GM23338 (cell line): Measurements from ENCODE around the gene IRGC. TPM values are rescaled to one million over a fixed set of nuclear protein-coding genes. Genes with fewer than 3 reads are reported as not detected.

Experiments used
- ATAC-seq: fragments of 200-7000 bp; cut with Tn5 transposase; 3 replicates; pipeline ENCODE4 v1.9.1; 2020
- DNase-seq: peaks from one replicate; pipeline ENCODE4 v3.0.0-alpha.2; 2015; ENCODE audit warnings: low spot score
- H2AFZ ChIP-seq: fragments of 200-600 bp; sonication (generic); 2 replicates; pipeline ENCODE4 v1.8.0; 2016; ENCODE audit warnings: antibody characterized with exemption, mild to moderate bottlenecking, moderate library complexity
- H3F3A ChIP-seq: fragments of 200-600 bp; sonication (generic); replicated peaks from 2 replicates; pipeline ENCODE4 v1.8.0; 2017; ENCODE audit warnings: antibody characterized with exemption, mixed run types, low read depth
- H3K27ac ChIP-seq: fragments of 200-600 bp; sonication (generic); 2 replicates; pipeline ENCODE4 v1.6.1; 2016; ENCODE audit warnings: low read depth
- H3K27me3 ChIP-seq: fragments of 200-600 bp; sonication (generic); 2 replicates; pipeline ENCODE4 v1.8.0; 2016; ENCODE audit warnings: mild to moderate bottlenecking, mixed run types, moderate library complexity; ENCODE audit not compliant: insufficient read depth
- H3K36me3 ChIP-seq: fragments of 200-600 bp; sonication (generic); 2 replicates; pipeline ENCODE4 v1.8.0; 2016; ENCODE audit warnings: mild to moderate bottlenecking; ENCODE audit not compliant: insufficient read depth
- H3K4me1 ChIP-seq: fragments of 200-600 bp; sonication (generic); 2 replicates; pipeline ENCODE4 v1.8.0; 2016; ENCODE audit warnings: mild to moderate bottlenecking, moderate library complexity; ENCODE audit not compliant: insufficient read depth
- H3K4me2 ChIP-seq: fragments of 200-600 bp; sonication (generic); 2 replicates; pipeline ENCODE4 v1.7.1; 2017; ENCODE audit warnings: mixed run types
- H3K4me3 ChIP-seq: fragments of 200-600 bp; sonication (generic); 2 replicates; pipeline ENCODE4 v1.6.1; 2016; ENCODE audit warnings: mixed run types
- H3K79me2 ChIP-seq: fragments of 200-600 bp; sonication (generic); replicated peaks from 2 replicates; pipeline ENCODE4 v1.8.0; 2017; ENCODE audit warnings: mild to moderate bottlenecking; ENCODE audit not compliant: insufficient read depth
- H3K9me2 ChIP-seq: fragments of 200-600 bp; sonication (generic); 2 replicates; pipeline ENCODE4 v1.8.0; 2017; ENCODE audit not compliant: insufficient read depth
- H4K20me1 ChIP-seq: fragments of 200-600 bp; sonication (generic); replicated peaks from 2 replicates; pipeline ENCODE4 v1.8.0; 2017; ENCODE audit warnings: mild to moderate bottlenecking; ENCODE audit not compliant: insufficient read depth
- H3K27ac Mint-ChIP-seq: 2 replicates; pipeline ENCODE4 v1.8.0; 2020; ENCODE audit warnings: inconsistent platforms, mild to moderate bottlenecking, moderate library complexity, mixed read lengths
- H3K27me3 Mint-ChIP-seq: 3 replicates; pipeline ENCODE4 v1.8.0; 2022; ENCODE audit warnings: low read depth, mild to moderate bottlenecking, moderate library complexity, mixed read lengths, inconsistent platforms; ENCODE audit not compliant: insufficient read depth, poor library complexity
- H3K36me3 Mint-ChIP-seq: 3 replicates; pipeline ENCODE4 v1.8.0; 2021; ENCODE audit warnings: low read depth, mild to moderate bottlenecking, inconsistent platforms, moderate library complexity, mixed read lengths
- H3K4me1 Mint-ChIP-seq: 3 replicates; pipeline ENCODE4 v1.8.0; 2020; ENCODE audit warnings: mild to moderate bottlenecking, inconsistent platforms, mixed read lengths
- H3K4me3 Mint-ChIP-seq: 3 replicates; pipeline ENCODE4 v1.8.0; 2021; ENCODE audit warnings: moderate library complexity, mild to moderate bottlenecking, inconsistent platforms, mixed read lengths
- H3K9me3 Mint-ChIP-seq: 3 replicates; pipeline ENCODE4 v1.8.0; 2020; ENCODE audit warnings: moderate library complexity, mild to moderate bottlenecking, inconsistent platforms, mixed read lengths
- EZH2 ChIP-seq: fragments of 200-600 bp; sonication (generic); IDR thresholded peaks from one replicate; pipeline ENCODE4 v1.8.0; 2017; ENCODE audit warnings: antibody characterized with exemption, mild to moderate bottlenecking, low read depth; ENCODE audit not compliant: unreplicated experiment
- EZH2phosphoT487 ChIP-seq: fragments of 200-600 bp; sonication (generic); IDR thresholded peaks from one replicate; pipeline ENCODE4 v1.8.1; 2018; ENCODE audit warnings: antibody characterized with exemption; ENCODE audit not compliant: unreplicated experiment
- ZNF331 ChIP-seq: fragments of 250-450 bp; sonication (Bioruptor Pico); IDR thresholded peaks from 2 replicates; pipeline ENCODE4 v1.5.0; 2020; ENCODE audit warnings: low read depth, mild to moderate bottlenecking, moderate library complexity
- polyA plus RNA-seq: library from polyadenylated mRNA; unstranded; fragments of >200 nt; fragmentation: Nextera tagmentation; extraction: Ambion mirVana; gene quantifications from 2 replicates; pipeline ENCODE4 v1.2.1, GENCODE V29; 2016
- total RNA-seq: library from RNA; depleted of rRNA; stranded (reverse); fragments of >200 nt; shearing (Covaris generic); gene quantifications from 2 replicates; pipeline ENCODE4 v1.2.3, GENCODE V29; 2014
- TF ChIP-seq, protein P1 (sequence below): IDR thresholded peaks from 2 replicates; pipeline ENCODE4 v1.6.1; 2016; ENCODE audit warnings: antibody characterized with exemption
- TF ChIP-seq, protein P2 (sequence below): IDR thresholded peaks from one replicate; pipeline ENCODE4 v1.6.1; 2018; ENCODE audit warnings: antibody characterized with exemption; ENCODE audit not compliant: unreplicated experiment
- TF ChIP-seq, protein P3 (sequence below), 2 experiments: fragments of 200-600 bp in 1 of 2; sonication (generic) in 1 of 2; conservative IDR thresholded peaks; 2 replicates each; pipeline versions ENCODE4 v1.5.1 to v1.6.1; 2016 to 2017; ENCODE audit warnings: antibody characterized with exemption in 2 of 2, low read depth in 2 of 2, mild to moderate bottlenecking in 2 of 2, moderate library complexity in 1 of 2
- TF ChIP-seq, protein P4 (sequence below): fragments of 250-450 bp; sonication (Bioruptor Pico); IDR thresholded peaks from 2 replicates; pipeline ENCODE4 v1.5.0; 2020; ENCODE audit warnings: mild to moderate bottlenecking, moderate library complexity

Gene IRGC
- total and polyA plus RNA-seq, 2 experiments from 2014 or later: not detected

DNA sequence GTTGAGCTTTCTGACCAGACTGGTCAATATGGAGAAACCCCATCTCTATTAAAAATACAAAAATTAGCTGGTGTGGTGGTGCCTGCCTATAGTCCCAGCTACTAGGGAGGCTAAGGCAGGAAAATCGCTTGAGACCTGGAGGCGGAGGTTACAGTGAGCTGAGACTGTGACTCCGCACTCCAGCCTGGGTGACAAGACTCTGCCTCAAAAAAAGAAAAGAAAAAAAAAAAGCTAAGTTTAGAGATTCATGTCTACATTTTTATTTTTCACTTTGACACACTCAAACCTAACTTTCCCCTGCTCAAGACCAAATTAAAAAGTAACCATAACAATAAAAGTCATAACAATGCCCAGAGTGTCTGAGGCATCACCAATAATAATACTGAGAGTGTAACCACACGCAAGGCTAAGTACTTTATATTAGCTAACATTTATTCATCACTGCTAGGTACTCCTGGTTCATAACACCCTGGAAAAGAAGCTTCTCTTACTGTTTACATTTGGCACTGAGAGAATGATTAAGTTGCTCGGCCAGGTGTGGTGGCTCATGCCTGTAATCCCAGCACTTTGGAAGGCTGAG, 5.7 kb downstream of the IRGC start:
- no peak overlapping the region for H3K4me3 Mint-ChIP-seq
- Histone ChIP-seq H3K27ac (no peak overlapping the region), H2AFZ (0 out of 2 replicates have a peak overlapping the region, but pooled peaks have one; percentile 69), H3K4me1 (no peaks in the 10 kb centered on the region), H3K27me3 (no peaks in the 10 kb centered on the region), H4K20me1 (no peaks in the 10 kb centered on the region), H3K4me3 (no peak overlapping the region), H3F3A (no peaks in the 10 kb centered on the region), H3K79me2 (no peaks in the 10 kb centered on the region), H3K9me2 (no peaks in the 10 kb centered on the region), H3K36me3 (no peaks in the 10 kb centered on the region), H3K4me2 (no peak overlapping the region)
- H3K27me3 Mint-ChIP-seq: peaks cover 9% of the 10 kb centered on the region
- ATAC-seq (no peak), DNase-seq (no peak)
- H3K36me3 Mint-ChIP-seq: no peaks in the 10 kb centered on the region
- H3K27ac Mint-ChIP-seq: no peak overlapping the region
- H3K9me3 Mint-ChIP-seq: no peaks in the 10 kb centered on the region; the same call in 2 of the 3 replicates
- H3K4me1 Mint-ChIP-seq: no peaks in the 10 kb centered on the region
- TF ChIP-seq, protein P1, sequence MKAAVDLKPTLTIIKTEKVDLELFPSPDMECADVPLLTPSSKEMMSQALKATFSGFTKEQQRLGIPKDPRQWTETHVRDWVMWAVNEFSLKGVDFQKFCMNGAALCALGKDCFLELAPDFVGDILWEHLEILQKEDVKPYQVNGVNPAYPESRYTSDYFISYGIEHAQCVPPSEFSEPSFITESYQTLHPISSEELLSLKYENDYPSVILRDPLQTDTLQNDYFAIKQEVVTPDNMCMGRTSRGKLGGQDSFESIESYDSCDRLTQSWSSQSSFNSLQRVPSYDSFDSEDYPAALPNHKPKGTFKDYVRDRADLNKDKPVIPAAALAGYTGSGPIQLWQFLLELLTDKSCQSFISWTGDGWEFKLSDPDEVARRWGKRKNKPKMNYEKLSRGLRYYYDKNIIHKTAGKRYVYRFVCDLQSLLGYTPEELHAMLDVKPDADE: no peak
- TF ChIP-seq ZNF331 (CRISPR knock-in tag) (no peak), EZH2 (no peak), EZH2phosphoT487 (no peak)
- TF ChIP-seq, protein P2, sequence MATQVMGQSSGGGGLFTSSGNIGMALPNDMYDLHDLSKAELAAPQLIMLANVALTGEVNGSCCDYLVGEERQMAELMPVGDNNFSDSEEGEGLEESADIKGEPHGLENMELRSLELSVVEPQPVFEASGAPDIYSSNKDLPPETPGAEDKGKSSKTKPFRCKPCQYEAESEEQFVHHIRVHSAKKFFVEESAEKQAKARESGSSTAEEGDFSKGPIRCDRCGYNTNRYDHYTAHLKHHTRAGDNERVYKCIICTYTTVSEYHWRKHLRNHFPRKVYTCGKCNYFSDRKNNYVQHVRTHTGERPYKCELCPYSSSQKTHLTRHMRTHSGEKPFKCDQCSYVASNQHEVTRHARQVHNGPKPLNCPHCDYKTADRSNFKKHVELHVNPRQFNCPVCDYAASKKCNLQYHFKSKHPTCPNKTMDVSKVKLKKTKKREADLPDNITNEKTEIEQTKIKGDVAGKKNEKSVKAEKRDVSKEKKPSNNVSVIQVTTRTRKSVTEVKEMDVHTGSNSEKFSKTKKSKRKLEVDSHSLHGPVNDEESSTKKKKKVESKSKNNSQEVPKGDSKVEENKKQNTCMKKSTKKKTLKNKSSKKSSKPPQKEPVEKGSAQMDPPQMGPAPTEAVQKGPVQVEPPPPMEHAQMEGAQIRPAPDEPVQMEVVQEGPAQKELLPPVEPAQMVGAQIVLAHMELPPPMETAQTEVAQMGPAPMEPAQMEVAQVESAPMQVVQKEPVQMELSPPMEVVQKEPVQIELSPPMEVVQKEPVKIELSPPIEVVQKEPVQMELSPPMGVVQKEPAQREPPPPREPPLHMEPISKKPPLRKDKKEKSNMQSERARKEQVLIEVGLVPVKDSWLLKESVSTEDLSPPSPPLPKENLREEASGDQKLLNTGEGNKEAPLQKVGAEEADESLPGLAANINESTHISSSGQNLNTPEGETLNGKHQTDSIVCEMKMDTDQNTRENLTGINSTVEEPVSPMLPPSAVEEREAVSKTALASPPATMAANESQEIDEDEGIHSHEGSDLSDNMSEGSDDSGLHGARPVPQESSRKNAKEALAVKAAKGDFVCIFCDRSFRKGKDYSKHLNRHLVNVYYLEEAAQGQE: no peak

DNA sequence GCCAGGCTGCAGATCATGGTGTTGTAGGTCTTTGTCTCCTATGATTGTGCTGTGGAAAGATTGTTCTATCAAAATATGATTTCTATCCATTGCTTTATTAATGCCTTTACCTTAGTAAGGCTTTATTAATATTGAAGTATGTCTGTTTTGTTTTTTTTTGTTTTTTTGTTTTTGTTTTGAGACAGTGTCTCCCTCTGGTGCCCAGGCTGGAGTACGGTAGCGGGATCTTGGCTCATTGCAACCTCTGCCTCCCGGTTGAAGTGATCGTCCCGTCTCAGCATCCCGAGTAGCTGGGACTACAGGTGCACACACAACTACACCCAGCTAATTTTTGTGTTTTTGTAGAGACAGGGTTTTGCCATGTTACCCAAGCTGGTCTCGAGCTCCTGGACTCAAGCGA, 7.7 kb downstream of the IRGC start:
- peak; percentile 35; the same call in 2 of the 3 replicates for ATAC-seq
- H3K27ac Mint-ChIP-seq: no peak overlapping the region
- TF ChIP-seq, protein P3, sequence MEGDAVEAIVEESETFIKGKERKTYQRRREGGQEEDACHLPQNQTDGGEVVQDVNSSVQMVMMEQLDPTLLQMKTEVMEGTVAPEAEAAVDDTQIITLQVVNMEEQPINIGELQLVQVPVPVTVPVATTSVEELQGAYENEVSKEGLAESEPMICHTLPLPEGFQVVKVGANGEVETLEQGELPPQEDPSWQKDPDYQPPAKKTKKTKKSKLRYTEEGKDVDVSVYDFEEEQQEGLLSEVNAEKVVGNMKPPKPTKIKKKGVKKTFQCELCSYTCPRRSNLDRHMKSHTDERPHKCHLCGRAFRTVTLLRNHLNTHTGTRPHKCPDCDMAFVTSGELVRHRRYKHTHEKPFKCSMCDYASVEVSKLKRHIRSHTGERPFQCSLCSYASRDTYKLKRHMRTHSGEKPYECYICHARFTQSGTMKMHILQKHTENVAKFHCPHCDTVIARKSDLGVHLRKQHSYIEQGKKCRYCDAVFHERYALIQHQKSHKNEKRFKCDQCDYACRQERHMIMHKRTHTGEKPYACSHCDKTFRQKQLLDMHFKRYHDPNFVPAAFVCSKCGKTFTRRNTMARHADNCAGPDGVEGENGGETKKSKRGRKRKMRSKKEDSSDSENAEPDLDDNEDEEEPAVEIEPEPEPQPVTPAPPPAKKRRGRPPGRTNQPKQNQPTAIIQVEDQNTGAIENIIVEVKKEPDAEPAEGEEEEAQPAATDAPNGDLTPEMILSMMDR (conservative IDR thresholded peaks at IDR 0.05; ENCODE audit: low read depth in 2 of 2): peak; percentile 52 to 59
- TF ChIP-seq, protein P4, sequence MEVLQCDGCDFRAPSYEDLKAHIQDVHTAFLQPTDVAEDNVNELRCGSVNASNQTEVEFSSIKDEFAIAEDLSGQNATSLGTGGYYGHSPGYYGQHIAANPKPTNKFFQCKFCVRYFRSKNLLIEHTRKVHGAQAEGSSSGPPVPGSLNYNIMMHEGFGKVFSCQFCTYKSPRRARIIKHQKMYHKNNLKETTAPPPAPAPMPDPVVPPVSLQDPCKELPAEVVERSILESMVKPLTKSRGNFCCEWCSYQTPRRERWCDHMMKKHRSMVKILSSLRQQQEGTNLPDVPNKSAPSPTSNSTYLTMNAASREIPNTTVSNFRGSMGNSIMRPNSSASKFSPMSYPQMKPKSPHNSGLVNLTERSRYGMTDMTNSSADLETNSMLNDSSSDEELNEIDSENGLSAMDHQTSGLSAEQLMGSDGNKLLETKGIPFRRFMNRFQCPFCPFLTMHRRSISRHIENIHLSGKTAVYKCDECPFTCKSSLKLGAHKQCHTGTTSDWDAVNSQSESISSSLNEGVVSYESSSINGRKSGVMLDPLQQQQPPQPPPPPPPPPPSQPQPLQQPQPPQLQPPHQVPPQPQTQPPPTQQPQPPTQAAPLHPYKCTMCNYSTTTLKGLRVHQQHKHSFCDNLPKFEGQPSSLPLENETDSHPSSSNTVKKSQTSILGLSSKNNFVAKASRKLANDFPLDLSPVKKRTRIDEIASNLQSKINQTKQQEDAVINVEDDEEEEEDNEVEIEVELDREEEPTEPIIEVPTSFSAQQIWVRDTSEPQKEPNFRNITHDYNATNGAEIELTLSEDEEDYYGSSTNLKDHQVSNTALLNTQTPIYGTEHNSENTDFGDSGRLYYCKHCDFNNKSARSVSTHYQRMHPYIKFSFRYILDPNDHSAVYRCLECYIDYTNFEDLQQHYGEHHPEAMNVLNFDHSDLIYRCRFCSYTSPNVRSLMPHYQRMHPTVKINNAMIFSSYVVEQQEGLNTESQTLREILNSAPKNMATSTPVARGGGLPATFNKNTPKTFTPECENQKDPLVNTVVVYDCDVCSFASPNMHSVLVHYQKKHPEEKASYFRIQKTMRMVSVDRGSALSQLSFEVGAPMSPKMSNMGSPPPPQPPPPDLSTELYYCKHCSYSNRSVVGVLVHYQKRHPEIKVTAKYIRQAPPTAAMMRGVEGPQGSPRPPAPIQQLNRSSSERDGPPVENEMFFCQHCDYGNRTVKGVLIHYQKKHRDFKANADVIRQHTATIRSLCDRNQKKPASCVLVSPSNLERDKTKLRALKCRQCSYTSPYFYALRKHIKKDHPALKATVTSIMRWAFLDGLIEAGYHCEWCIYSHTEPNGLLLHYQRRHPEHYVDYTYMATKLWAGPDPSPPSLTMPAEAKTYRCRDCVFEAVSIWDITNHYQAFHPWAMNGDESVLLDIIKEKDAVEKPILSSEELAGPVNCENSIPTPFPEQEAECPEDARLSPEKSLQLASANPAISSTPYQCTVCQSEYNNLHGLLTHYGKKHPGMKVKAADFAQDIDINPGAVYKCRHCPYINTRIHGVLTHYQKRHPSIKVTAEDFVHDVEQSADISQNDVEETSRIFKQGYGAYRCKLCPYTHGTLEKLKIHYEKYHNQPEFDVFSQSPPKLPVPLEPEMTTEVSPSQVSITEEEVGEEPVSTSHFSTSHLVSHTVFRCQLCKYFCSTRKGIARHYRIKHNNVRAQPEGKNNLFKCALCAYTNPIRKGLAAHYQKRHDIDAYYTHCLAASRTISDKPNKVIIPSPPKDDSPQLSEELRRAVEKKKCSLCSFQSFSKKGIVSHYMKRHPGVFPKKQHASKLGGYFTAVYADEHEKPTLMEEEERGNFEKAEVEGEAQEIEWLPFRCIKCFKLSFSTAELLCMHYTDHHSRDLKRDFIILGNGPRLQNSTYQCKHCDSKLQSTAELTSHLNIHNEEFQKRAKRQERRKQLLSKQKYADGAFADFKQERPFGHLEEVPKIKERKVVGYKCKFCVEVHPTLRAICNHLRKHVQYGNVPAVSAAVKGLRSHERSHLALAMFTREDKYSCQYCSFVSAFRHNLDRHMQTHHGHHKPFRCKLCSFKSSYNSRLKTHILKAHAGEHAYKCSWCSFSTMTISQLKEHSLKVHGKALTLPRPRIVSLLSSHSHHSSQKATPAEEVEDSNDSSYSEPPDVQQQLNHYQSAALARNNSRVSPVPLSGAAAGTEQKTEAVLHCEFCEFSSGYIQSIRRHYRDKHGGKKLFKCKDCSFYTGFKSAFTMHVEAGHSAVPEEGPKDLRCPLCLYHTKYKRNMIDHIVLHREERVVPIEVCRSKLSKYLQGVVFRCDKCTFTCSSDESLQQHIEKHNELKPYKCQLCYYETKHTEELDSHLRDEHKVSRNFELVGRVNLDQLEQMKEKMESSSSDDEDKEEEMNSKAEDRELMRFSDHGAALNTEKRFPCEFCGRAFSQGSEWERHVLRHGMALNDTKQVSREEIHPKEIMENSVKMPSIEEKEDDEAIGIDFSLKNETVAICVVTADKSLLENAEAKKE (CRISPR knock-in tag): no peak

More for the DNA sequence above, 7.7 kb downstream of the IRGC start:
- Histone ChIP-seq H3K9me2 (no peaks in the 10 kb centered on the region), H3K4me3 (no peak overlapping the region), H3K4me2 (no peak overlapping the region), H3K79me2 (no peaks in the 10 kb centered on the region), H3K36me3 (no peaks in the 10 kb centered on the region), H4K20me1 (no peaks in the 10 kb centered on the region; the same call in 1 of the 2 replicates), H3K27me3 (no peaks in the 10 kb centered on the region), H3K4me1 (no peaks in the 10 kb centered on the region), H3K27ac (no peak overlapping the region), H3F3A (no peaks in the 10 kb centered on the region), H2AFZ (no peak overlapping the region)
- Mint-ChIP-seq H3K9me3 (no peaks in the 10 kb centered on the region; the same call in 2 of the 3 replicates), H3K4me1 (no peaks in the 10 kb centered on the region), H3K36me3 (peaks cover 6% of the 10 kb centered on the region; the same call in 1 of the 3 replicates), H3K27me3 (peaks cover 9% of the 10 kb centered on the region), H3K4me3 (no peak overlapping the region)
- DNase-seq: peak; percentile 42
